IMR-90 (cell line): ENCODE measurements around the gene STAC3. TPM values are rescaled to one million over a fixed set of nuclear protein-coding genes. Genes with fewer than 3 reads are reported as not detected.

Experiments used
- MAZ ChIP-seq: IDR thresholded peaks from 2 replicates; pipeline ENCODE4 v1.6.1; 2012; ENCODE audit warnings: low read depth, mild to moderate bottlenecking, low read length, improper control_type of control experiment, moderate library complexity, borderline replicate concordance
- MXI1 ChIP-seq: IDR thresholded peaks from 2 replicates; pipeline ENCODE4 v1.6.1; 2012; ENCODE audit warnings: low read depth, mild to moderate bottlenecking, low read length, moderate library complexity, borderline replicate concordance
- polyA plus RNA-seq, 3 experiments: library from polyadenylated mRNA; depleted of rRNA; stranded (reverse); fragments of >200 nt; gene quantifications; 2 replicates each; pipeline ENCODE4 v1.2.3, GENCODE V29; 2012; ENCODE audit warnings: low replicate concordance in 1 of 3
- total RNA-seq: library from RNA; depleted of rRNA; stranded (reverse); fragments of >200 nt; gene quantifications from 2 replicates; pipeline ENCODE4 v1.2.3, GENCODE V29; 2012

STAC3 gene
- total and polyA plus RNA-seq, 2 of the 4 experiments (the other 2 are of a cell fraction), result 0.18 to 0.67 TPM

GRCh38 chr12:57216921-57217879, 33.8 kb downstream of the STAC3 start (continued):
- TF ChIP-seq MXI1, result no peak
- TF ChIP-seq MAZ, result no peak
